HCT116 (cell line): ENCODE data around the gene DISP2. TPM values are rescaled to one million over a fixed set of nuclear protein-coding genes. Genes with fewer than 3 reads are reported as not detected.

Experiments used
- ATAC-seq: fragments of 200-7000 bp; cut with Tn5 transposase; 2 replicates; pipeline ENCODE4 v1.9.1; 2020; ENCODE audit warnings: mild to moderate bottlenecking, moderate library complexity
- BruUV-seq: library from RNA; stranded (reverse); fragments of 400-500 nt; replicated peaks from 2 replicates; lab custom pipeline; 2021; lab: Mats Ljungman, UMichigan
- CTCF ChIA-PET: fragments of 300-600 bp; sonication (Branson Sonifier 250); formaldehyde crosslinking; loops from one replicate; lab custom pipeline; 2021; ENCODE audit warnings: antibody characterized with exemption; lab: Charles Lee
- POLR2A ChIA-PET: fragments of 300-600, 350-600 bp; sonication (Branson Sonifier 250); formaldehyde crosslinking; loops from one replicate; lab custom pipeline; 2021; ENCODE audit warnings: antibody characterized with exemption; lab: Charles Lee
- RAD21 ChIA-PET, 2 experiments: fragments of 300-600 bp; sonication (Branson Sonifier 250); formaldehyde crosslinking; loops; one replicate each; lab custom pipeline; 2023; ENCODE audit warnings: low total read pairs in 2 of 2; ENCODE audit not compliant: uncharacterized antibody in 2 of 2, unreplicated experiment in 2 of 2, low non-redundant PET in 1 of 2; lab: Charles Lee
- DNase-seq: peaks from one replicate; pipeline ENCODE4 v3.0.0-alpha.2; 2010; ENCODE audit warnings: low read depth, low spot score
- H2AFZ ChIP-seq: fragments of 200-600 bp; shearing (Covaris generic), sonication (generic); 2 replicates; pipeline ENCODE4 v1.6.1; 2017; ENCODE audit warnings: low read depth, mixed run types, mixed read lengths, antibody characterized with exemption, low read length; ENCODE audit not compliant: poor library complexity, severe bottlenecking
- H3K27ac ChIP-seq: 2 replicates; pipeline ENCODE4 v1.5.1; 2012; ENCODE audit warnings: low read depth, low read length
- H3K27me3 ChIP-seq: fragments of 200-600 bp; sonication (generic); 2 replicates; pipeline ENCODE4 v1.6.1; 2016; ENCODE audit warnings: mixed run types, low read length, mixed read lengths; ENCODE audit not compliant: insufficient read depth
- H3K36me3 ChIP-seq, 2 experiments: fragments of 200-500 bp in 1 of 2; fragments of 200-600 bp in 1 of 2; sonication (Bioruptor generic) in 1 of 2; sonication (generic) in 1 of 2; 2 replicates each; pipeline versions ENCODE4 v1.5.1 to v1.6.1; 2014 to 2016; ENCODE audit warnings: low read length in 2 of 2, inconsistent platforms in 1 of 2, mixed read lengths in 1 of 2, mixed run types in 1 of 2; ENCODE audit not compliant: insufficient read depth in 2 of 2, control insufficient read depth in 1 of 2
- H3K4me1 ChIP-seq, 2 experiments: fragments of 200-600 bp in 1 of 2; sonication (generic) in 1 of 2; 2 replicates each; pipeline versions ENCODE4 v1.5.1 to v1.6.1; 2012 to 2017; ENCODE audit warnings: low read length in 2 of 2, inconsistent platforms in 1 of 2, mild to moderate bottlenecking in 1 of 2, mixed read lengths in 1 of 2, mixed run types in 1 of 2, moderate library complexity in 1 of 2; ENCODE audit not compliant: insufficient read depth in 2 of 2, control insufficient read depth in 1 of 2
- H3K4me2 ChIP-seq: fragments of 200-600 bp; sonication (generic); 2 replicates; pipeline ENCODE4 v1.6.1; 2017; ENCODE audit warnings: mixed run types, low read length, mixed read lengths
- H3K4me3 ChIP-seq, 2 experiments: fragments of 200-600 bp in 1 of 2; sonication (generic) in 1 of 2; replicated peaks in 1 of 2; 2 replicates each; pipeline ENCODE4 v1.5.1; 2011 to 2016; ENCODE audit warnings: low read length in 2 of 2, control low read depth in 1 of 2, low read depth in 1 of 2, mild to moderate bottlenecking in 1 of 2, mixed read lengths in 1 of 2, mixed run types in 1 of 2
- H3K79me2 ChIP-seq: fragments of 200-600 bp; sonication (generic); 2 replicates; pipeline ENCODE4 v1.6.1; 2017; ENCODE audit warnings: mild to moderate bottlenecking, mixed run types, low read length, moderate library complexity, mixed read lengths; ENCODE audit not compliant: insufficient read depth
- H3K9ac ChIP-seq: fragments of 200-600 bp; sonication (generic); 2 replicates; pipeline ENCODE4 v1.6.1; 2016; ENCODE audit warnings: low read length, mixed read lengths
- H3K9me2 ChIP-seq: fragments of 200-600 bp; sonication (generic), shearing (Covaris generic); 2 replicates; pipeline ENCODE4 v1.6.1; 2017; ENCODE audit warnings: mixed run types, mild to moderate bottlenecking, moderate library complexity; ENCODE audit not compliant: insufficient read depth
- H3K9me3 ChIP-seq, 2 experiments: fragments of 200-500 bp in 1 of 2; fragments of 200-600 bp in 1 of 2; sonication (Bioruptor generic) in 1 of 2; sonication (generic) in 1 of 2; 2 replicates each; pipeline ENCODE4 v1.6.1; 2014 to 2017; ENCODE audit warnings: low read length in 2 of 2, mixed read lengths in 2 of 2, inconsistent platforms in 1 of 2, low read depth in 1 of 2, mild to moderate bottlenecking in 1 of 2, mixed run types in 1 of 2, moderate library complexity in 1 of 2; ENCODE audit not compliant: control insufficient read depth in 1 of 2, insufficient read depth in 1 of 2
- H4K20me1 ChIP-seq: fragments of 200-600 bp; sonication (generic), shearing (Covaris generic); 2 replicates; pipeline ENCODE4 v1.6.1; 2017; ENCODE audit warnings: mixed run types, mild to moderate bottlenecking, moderate library complexity; ENCODE audit not compliant: insufficient read depth
- CBX3 ChIP-seq: IDR thresholded peaks from 2 replicates; pipeline ENCODE4 v1.6.1; 2012; ENCODE audit warnings: low read depth
- CEBPB ChIP-seq: IDR thresholded peaks from 2 replicates; pipeline ENCODE4 v1.6.1; 2012; ENCODE audit warnings: low read depth
- EGR1 ChIP-seq: IDR thresholded peaks from 2 replicates; pipeline ENCODE4 v1.6.1; 2012; ENCODE audit warnings: low read depth
- EZH2phosphoT487 ChIP-seq: fragments of 200-600 bp; IDR thresholded peaks from 2 replicates; pipeline ENCODE4 v1.6.1; 2018; ENCODE audit warnings: antibody characterized with exemption, borderline replicate concordance
- JUND ChIP-seq: IDR thresholded peaks from 2 replicates; pipeline ENCODE4 v1.6.1; 2012
- RAD21 ChIP-seq: IDR thresholded peaks from 2 replicates; pipeline ENCODE4 v1.6.1; 2012; ENCODE audit warnings: low read depth, mild to moderate bottlenecking
- SRF ChIP-seq: IDR thresholded peaks from 2 replicates; pipeline ENCODE4 v1.6.1; 2012; ENCODE audit warnings: low read depth
- TCF7L2 ChIP-seq: IDR thresholded peaks from 2 replicates; pipeline ENCODE4 v1.7.0; 2011; ENCODE audit warnings: borderline replicate concordance, inconsistent platforms; ENCODE audit not compliant: insufficient read depth, insufficient read length; ENCODE audit errors: extremely low read depth
- ZNF274 ChIP-seq: fragments of 200-500 bp; sonication (Bioruptor generic); IDR thresholded peaks from 2 replicates; pipeline ENCODE4 v1.6.1; 2014; ENCODE audit warnings: mild to moderate bottlenecking, low read depth, low read length, inconsistent platforms
- intact Hi-C: fragments of 100-400 bp; cut with micrococcal nuclease; formaldehyde crosslinking; loops from 2 replicates; pipeline ENCODE4 v1.10.0; 2022
- total RNA-seq: library from RNA; stranded (reverse); gene quantifications from one replicate; pipeline ENCODE4 v1.2.1, GENCODE V29; 2021; ENCODE audit not compliant: unreplicated experiment
- TF ChIP-seq, protein P1 (sequence below): IDR thresholded peaks from 2 replicates; pipeline ENCODE4 v1.6.1; 2011; ENCODE audit warnings: mild to moderate bottlenecking, low read length, moderate library complexity; ENCODE audit not compliant: insufficient replicate concordance; ENCODE audit errors: extremely low read depth
- TF ChIP-seq, protein P2 (sequence below), 3 experiments: fragments of 200-600 bp in 1 of 3; sonication (generic) in 1 of 3; IDR thresholded peaks in 2 of 3; conservative IDR thresholded peaks in 1 of 3; 2 replicates each; pipeline ENCODE4 v1.5.1; 2012 to 2017; ENCODE audit warnings: low read depth in 2 of 3, low read length in 2 of 3, antibody characterized with exemption in 1 of 3, borderline replicate concordance in 1 of 3, control low read depth in 1 of 3, mild to moderate bottlenecking in 1 of 3, mixed read lengths in 1 of 3, mixed run types in 1 of 3, moderate library complexity in 1 of 3; ENCODE audit not compliant: insufficient read depth in 1 of 3
- TF ChIP-seq, protein P3 (sequence below): IDR thresholded peaks from 2 replicates; pipeline ENCODE4 v1.6.1; 2012
- TF ChIP-seq, protein P4 (sequence below): IDR thresholded peaks from 2 replicates; pipeline ENCODE4 v1.6.1; 2012

The DISP2 gene
- total RNA-seq, 1 experiment from 2014 or later: 3.3 TPM

DNA sequence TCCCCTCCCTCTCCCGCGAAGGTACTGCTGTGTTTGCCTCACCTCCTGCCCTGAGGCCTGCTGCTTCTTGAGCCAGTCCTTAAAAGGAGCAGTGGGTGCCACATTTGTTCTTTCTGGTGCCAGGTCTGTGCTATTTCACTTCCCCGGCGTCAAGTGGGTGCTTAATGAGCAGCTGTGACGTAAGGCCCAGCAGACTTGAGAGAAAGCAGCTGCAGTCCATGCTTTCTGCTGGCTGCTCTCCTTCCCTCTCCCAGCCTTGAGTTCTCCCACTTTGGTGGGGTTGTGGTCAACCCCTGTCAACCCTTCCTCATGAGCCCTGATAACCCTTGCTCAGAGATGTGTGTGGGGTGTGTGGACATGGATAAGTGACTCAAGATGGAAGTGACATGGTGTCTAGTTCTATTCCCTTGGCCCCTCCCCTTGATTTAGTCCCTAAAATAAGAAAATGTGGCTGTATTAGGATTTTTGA lies 27.6 kb upstream of the DISP2 start:
- intact Hi-C loops: no loop called here
- no peak overlapping the region for H3K4me2 ChIP-seq
- no peak for ATAC-seq
- H3K27ac ChIP-seq: no peak overlapping the region
- DNase-seq: no peak
- no peak overlapping the region for H3K9ac ChIP-seq
- no TSS peak for BruUV-seq
- no peaks in the 10 kb centered on the region for H3K9me3 ChIP-seq
- no peaks in the 10 kb centered on the region for H3K4me1 ChIP-seq
- ChIA-PET RAD21 (no interaction called here), POLR2A (no interaction called here), CTCF (interaction anchor here (5.9 kb wide), 1 partner anchor 8 kb away, joined by 55 read pairs; the partner anchor contains the start of gene CCDC9B)
- no peaks in the 10 kb centered on the region for H3K79me2 ChIP-seq
- H2AFZ ChIP-seq: no peak overlapping the region
- H3K27me3 ChIP-seq: no peaks in the 10 kb centered on the region
- H4K20me1 ChIP-seq: no peaks in the 10 kb centered on the region
- no peak overlapping the region for H3K4me3 ChIP-seq
- no peaks in the 10 kb centered on the region for H3K9me2 ChIP-seq
- TF ChIP-seq EZH2phosphoT487 (no peak), JUND (no peak), EGR1 (no peak), SRF (no peak), TCF7L2 (no peak), CEBPB (no peak), ZNF274 (no peak), CBX3 (no peak), RAD21 (no peak)
- TF ChIP-seq, protein P1, sequence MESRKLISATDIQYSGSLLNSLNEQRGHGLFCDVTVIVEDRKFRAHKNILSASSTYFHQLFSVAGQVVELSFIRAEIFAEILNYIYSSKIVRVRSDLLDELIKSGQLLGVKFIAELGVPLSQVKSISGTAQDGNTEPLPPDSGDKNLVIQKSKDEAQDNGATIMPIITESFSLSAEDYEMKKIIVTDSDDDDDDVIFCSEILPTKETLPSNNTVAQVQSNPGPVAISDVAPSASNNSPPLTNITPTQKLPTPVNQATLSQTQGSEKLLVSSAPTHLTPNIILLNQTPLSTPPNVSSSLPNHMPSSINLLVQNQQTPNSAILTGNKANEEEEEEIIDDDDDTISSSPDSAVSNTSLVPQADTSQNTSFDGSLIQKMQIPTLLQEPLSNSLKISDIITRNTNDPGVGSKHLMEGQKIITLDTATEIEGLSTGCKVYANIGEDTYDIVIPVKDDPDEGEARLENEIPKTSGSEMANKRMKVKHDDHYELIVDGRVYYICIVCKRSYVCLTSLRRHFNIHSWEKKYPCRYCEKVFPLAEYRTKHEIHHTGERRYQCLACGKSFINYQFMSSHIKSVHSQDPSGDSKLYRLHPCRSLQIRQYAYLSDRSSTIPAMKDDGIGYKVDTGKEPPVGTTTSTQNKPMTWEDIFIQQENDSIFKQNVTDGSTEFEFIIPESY: no peak
- TF ChIP-seq, protein P2, sequence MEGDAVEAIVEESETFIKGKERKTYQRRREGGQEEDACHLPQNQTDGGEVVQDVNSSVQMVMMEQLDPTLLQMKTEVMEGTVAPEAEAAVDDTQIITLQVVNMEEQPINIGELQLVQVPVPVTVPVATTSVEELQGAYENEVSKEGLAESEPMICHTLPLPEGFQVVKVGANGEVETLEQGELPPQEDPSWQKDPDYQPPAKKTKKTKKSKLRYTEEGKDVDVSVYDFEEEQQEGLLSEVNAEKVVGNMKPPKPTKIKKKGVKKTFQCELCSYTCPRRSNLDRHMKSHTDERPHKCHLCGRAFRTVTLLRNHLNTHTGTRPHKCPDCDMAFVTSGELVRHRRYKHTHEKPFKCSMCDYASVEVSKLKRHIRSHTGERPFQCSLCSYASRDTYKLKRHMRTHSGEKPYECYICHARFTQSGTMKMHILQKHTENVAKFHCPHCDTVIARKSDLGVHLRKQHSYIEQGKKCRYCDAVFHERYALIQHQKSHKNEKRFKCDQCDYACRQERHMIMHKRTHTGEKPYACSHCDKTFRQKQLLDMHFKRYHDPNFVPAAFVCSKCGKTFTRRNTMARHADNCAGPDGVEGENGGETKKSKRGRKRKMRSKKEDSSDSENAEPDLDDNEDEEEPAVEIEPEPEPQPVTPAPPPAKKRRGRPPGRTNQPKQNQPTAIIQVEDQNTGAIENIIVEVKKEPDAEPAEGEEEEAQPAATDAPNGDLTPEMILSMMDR (IDR thresholded peaks at IDR 0.05 in 2 of 3, conservative IDR thresholded peaks at IDR 0.05 in 1 of 3; ENCODE audit: borderline replicate concordance in 1 of 3, insufficient read depth in 1 of 3, low read depth in 2 of 3, low read length in 2 of 3): no peak
- TF ChIP-seq, protein P3, sequence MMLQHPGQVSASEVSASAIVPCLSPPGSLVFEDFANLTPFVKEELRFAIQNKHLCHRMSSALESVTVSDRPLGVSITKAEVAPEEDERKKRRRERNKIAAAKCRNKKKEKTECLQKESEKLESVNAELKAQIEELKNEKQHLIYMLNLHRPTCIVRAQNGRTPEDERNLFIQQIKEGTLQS: no peak
- TF ChIP-seq, protein P4, sequence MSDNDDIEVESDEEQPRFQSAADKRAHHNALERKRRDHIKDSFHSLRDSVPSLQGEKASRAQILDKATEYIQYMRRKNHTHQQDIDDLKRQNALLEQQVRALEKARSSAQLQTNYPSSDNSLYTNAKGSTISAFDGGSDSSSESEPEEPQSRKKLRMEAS: no peak
- no peaks in the 10 kb centered on the region for H3K36me3 ChIP-seq
